ENCODE measurements around the gene AGBL4.

AGBL4 gene

GRCh38 chr1:48735796-48736195, 1288.0 kb downstream of the AGBL4 start:
- POLR2A ChIA-PET = no interaction called here
- no peak overlapping the region for H3K27ac ChIP-seq (ENCODE audit: extremely low read depth, low read depth, low read length)
- TF ChIP-seq, protein P1, sequence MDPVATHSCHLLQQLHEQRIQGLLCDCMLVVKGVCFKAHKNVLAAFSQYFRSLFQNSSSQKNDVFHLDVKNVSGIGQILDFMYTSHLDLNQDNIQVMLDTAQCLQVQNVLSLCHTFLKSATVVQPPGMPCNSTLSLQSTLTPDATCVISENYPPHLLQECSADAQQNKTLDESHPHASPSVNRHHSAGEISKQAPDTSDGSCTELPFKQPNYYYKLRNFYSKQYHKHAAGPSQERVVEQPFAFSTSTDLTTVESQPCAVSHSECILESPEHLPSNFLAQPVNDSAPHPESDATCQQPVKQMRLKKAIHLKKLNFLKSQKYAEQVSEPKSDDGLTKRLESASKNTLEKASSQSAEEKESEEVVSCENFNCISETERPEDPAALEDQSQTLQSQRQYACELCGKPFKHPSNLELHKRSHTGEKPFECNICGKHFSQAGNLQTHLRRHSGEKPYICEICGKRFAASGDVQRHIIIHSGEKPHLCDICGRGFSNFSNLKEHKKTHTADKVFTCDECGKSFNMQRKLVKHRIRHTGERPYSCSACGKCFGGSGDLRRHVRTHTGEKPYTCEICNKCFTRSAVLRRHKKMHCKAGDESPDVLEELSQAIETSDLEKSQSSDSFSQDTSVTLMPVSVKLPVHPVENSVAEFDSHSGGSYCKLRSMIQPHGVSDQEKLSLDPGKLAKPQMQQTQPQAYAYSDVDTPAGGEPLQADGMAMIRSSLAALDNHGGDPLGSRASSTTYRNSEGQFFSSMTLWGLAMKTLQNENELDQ (tag by site-specific recombination; IDR thresholded peaks at IDR 0.05; ENCODE audit: low read depth) = no peak
- TF ChIP-seq ZSCAN16 (tag by site-specific recombination; IDR thresholded peaks at IDR 0.05) (no peak), ZBTB48 (tag by site-specific recombination; IDR thresholded peaks at IDR 0.05) (no peak), BCL11A (tag by site-specific recombination; IDR thresholded peaks at IDR 0.05; ENCODE audit: low read depth) (no peak), SP3 (tag by site-specific recombination; IDR thresholded peaks at IDR 0.05) (no peak), ZNF416 (tag by site-specific recombination; IDR thresholded peaks at IDR 0.05) (no peak), SP7 (tag by site-specific recombination; IDR thresholded peaks at IDR 0.05) (no peak), YY2 (tag by site-specific recombination; IDR thresholded peaks at IDR 0.05) (no peak), ZBTB8A (tag by site-specific recombination; IDR thresholded peaks at IDR 0.05) (no peak), ZNF221 (tag by site-specific recombination; IDR thresholded peaks at IDR 0.05; ENCODE audit: borderline replicate concordance) (no peak)
- CTCF ChIA-PET = interaction anchor here (1.1 kb wide), 1 partner anchor 82 kb away, joined by 3 read pairs; no protein-coding TSS in a partner anchor
- H3K4me3 ChIP-seq (ENCODE audit: low read depth, low read length) = no peak overlapping the region
- peaks cover 0 to 62% of the 10 kb centered on the region in 2 experiments; a peak in 1 of 3 replicates for H3K36me3 ChIP-seq (ENCODE audit: control insufficient read depth in 2 of 2, insufficient read depth in 1 of 2, low read length in 2 of 2)
- no peaks in the 10 kb centered on the region for H3K4me1 ChIP-seq (ENCODE audit: control insufficient read depth, insufficient read depth, low read length)
- H3K9me3 ChIP-seq (ENCODE audit: control insufficient read depth, insufficient read depth, low read depth, low read length) = no peaks in the 10 kb centered on the region

GRCh38 chr1:48730164-48730910, 1293.4 kb downstream of the AGBL4 start:
- Histone ChIP-seq H3K36me3 (ENCODE audit: control insufficient read depth in 2 of 2, insufficient read depth in 1 of 2, low read length in 2 of 2) (peaks cover 0 to 56% of the 10 kb centered on the region in 2 experiments; a peak in 1 of 3 replicates), H3K9me3 (ENCODE audit: control insufficient read depth, insufficient read depth, low read depth, low read length) (no peaks in the 10 kb centered on the region), H3K4me1 (ENCODE audit: control insufficient read depth, insufficient read depth, low read length) (no peaks in the 10 kb centered on the region), H3K27ac (ENCODE audit: extremely low read depth, low read depth, low read length) (no peak overlapping the region), H3K4me3 (ENCODE audit: low read depth, low read length) (no peak overlapping the region)
- ChIA-PET POLR2A (no interaction called here), CTCF (no interaction called here)
- no peak for TF ChIP-seq ZNF133 (tag by site-specific recombination; IDR thresholded peaks at IDR 0.05)
- no peak for TF ChIP-seq ZNF664 (tag by site-specific recombination; IDR thresholded peaks at IDR 0.05)
- TF ChIP-seq KLF8 (tag by site-specific recombination; IDR thresholded peaks at IDR 0.05) = no peak
- no peak for TF ChIP-seq ZNF830 (tag by site-specific recombination; IDR thresholded peaks at IDR 0.05; ENCODE audit: low read depth)
- TF ChIP-seq OSR2 (tag by site-specific recombination; IDR thresholded peaks at IDR 0.05) = no peak
- TF ChIP-seq OVOL3 (tag by site-specific recombination; IDR thresholded peaks at IDR 0.05) = no peak
- TF ChIP-seq IKZF3 (tag by site-specific recombination; IDR thresholded peaks at IDR 0.05) = no peak
- no peak for TF ChIP-seq ZNF350 (tag by site-specific recombination; IDR thresholded peaks at IDR 0.05)
- TF ChIP-seq ZBTB21 (tag by site-specific recombination; IDR thresholded peaks at IDR 0.05) = no peak
- no peak for TF ChIP-seq ZNF654 (tag by site-specific recombination; IDR thresholded peaks at IDR 0.05; ENCODE audit: low read depth)
- TF ChIP-seq KLF9 (tag by site-specific recombination; IDR thresholded peaks at IDR 0.05; ENCODE audit: low read depth) = no peak
- no peak for TF ChIP-seq TCF7L2 (IDR thresholded peaks at IDR 0.05; ENCODE audit: borderline replicate concordance, low read depth, low read length)
- TF ChIP-seq SCRT2 (tag by site-specific recombination; IDR thresholded peaks at IDR 0.05) = no peak
- TF ChIP-seq, protein P2, sequence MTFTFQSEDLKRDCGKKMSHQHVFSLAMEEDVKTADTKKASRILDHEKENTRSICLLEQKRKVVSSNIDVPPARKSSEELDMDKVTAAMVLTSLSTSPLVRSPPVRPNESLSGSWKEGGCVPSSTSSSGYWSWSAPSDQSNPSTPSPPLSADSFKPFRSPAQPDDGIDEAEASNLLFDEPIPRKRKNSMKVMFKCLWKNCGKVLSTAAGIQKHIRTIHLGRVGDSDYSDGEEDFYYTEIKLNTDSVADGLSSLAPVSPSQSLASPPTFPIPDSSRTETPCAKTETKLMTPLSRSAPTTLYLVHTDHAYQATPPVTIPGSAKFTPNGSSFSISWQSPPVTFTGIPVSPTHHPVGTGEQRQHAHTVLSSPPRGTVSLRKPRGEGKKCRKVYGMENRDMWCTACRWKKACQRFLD (tag by site-specific recombination; IDR thresholded peaks at IDR 0.05) = no peak
- no peak for TF ChIP-seq ZNF398 (tag by site-specific recombination; IDR thresholded peaks at IDR 0.05)
- TF ChIP-seq, protein P3, sequence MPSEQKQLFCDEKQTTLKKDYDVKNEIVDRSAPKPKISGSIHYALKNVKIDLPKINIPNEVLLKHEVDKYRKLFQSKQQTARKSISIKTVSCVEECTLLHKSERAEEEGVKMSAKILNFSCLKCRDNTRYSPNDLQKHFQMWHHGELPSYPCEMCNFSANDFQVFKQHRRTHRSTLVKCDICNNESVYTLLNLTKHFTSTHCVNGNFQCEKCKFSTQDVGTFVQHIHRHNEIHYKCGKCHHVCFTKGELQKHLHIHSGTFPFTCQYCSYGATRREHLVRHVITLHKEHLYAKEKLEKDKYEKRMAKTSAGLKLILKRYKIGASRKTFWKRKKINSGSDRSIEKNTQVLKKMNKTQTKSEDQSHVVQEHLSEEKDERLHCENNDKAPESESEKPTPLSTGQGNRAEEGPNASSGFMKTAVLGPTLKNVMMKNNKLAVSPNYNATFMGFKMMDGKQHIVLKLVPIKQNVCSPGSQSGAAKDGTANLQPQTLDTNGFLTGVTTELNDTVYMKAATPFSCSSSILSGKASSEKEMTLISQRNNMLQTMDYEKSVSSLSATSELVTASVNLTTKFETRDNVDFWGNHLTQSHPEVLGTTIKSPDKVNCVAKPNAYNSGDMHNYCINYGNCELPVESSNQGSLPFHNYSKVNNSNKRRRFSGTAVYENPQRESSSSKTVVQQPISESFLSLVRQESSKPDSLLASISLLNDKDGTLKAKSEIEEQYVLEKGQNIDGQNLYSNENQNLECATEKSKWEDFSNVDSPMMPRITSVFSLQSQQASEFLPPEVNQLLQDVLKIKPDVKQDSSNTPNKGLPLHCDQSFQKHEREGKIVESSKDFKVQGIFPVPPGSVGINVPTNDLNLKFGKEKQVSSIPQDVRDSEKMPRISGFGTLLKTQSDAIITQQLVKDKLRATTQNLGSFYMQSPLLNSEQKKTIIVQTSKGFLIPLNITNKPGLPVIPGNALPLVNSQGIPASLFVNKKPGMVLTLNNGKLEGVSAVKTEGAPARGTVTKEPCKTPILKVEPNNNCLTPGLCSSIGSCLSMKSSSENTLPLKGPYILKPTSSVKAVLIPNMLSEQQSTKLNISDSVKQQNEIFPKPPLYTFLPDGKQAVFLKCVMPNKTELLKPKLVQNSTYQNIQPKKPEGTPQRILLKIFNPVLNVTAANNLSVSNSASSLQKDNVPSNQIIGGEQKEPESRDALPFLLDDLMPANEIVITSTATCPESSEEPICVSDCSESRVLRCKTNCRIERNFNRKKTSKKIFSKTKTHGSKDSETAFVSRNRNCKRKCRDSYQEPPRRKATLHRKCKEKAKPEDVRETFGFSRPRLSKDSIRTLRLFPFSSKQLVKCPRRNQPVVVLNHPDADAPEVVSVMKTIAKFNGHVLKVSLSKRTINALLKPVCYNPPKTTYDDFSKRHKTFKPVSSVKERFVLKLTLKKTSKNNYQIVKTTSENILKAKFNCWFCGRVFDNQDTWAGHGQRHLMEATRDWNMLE (tag by site-specific recombination; conservative IDR thresholded peaks at IDR 0.05; ENCODE audit: low read depth) = no peak

All from HEK293 (cell line).